B cell (primary cell): Measurements from ENCODE around the gene ZMYND10. TPM values are rescaled to one million over a fixed set of nuclear protein-coding genes. Genes with fewer than 3 reads are reported as not detected.

Source experiments
- ATAC-seq: fragments of 200-7000 bp; cut with Tn5 transposase; one replicate; pipeline ENCODE4 v1.10.0; 2021; ENCODE audit warnings: low read depth, mild to moderate bottlenecking, moderate number of reproducible peaks, moderate library complexity
- CTCF ChIA-PET: fragments of 350-600 bp; sonication (Branson Sonifier 250); formaldehyde crosslinking; loops from one replicate; lab custom pipeline; 2021; ENCODE audit warnings: antibody characterized with exemption, inconsistent platforms; lab: Charles Lee
- POLR2A ChIA-PET: fragments of 350-600 bp; sonication (Branson Sonifier 250); formaldehyde crosslinking; loops from one replicate; lab custom pipeline; 2021; ENCODE audit warnings: antibody characterized with exemption; lab: Charles Lee
- DNase-seq: peaks from one replicate; pipeline ENCODE4 v3.0.0; 2013
- H2AFZ ChIP-seq: 2 replicates; pipeline ENCODE4 v1.6.1; 2012; ENCODE audit warnings: mild to moderate bottlenecking, low read depth, low read length; ENCODE audit not compliant: insufficient read depth, poor library complexity, severe bottlenecking
- H3K27ac ChIP-seq, 2 donors: 1 replicate in 1 of 2; 2 replicates in 1 of 2; pipeline ENCODE4 v1.5.1; 2012 to 2013; ENCODE audit warnings: low read length in 2 of 2, mild to moderate bottlenecking in 2 of 2, moderate library complexity in 1 of 2
- H3K27me3 ChIP-seq, 4 experiments: fragments of 200-600 bp in 1 of 4; sonication (generic) in 1 of 4; replicated peaks in 1 of 4; 1 replicate in 2 of 4; 2 replicates in 2 of 4; pipeline versions ENCODE4 v1.6.1 to v1.7.0; 2013 to 2016; ENCODE audit warnings: low read length in 3 of 4, mild to moderate bottlenecking in 2 of 4, mixed read lengths in 1 of 4, moderate library complexity in 1 of 4; ENCODE audit not compliant: insufficient read depth in 4 of 4, control insufficient read depth in 3 of 4; ENCODE audit errors: control extremely low read depth in 1 of 4
- H3K36me3 ChIP-seq, 2 experiments: replicated peaks in 1 of 2; 1 replicate in 1 of 2; 2 replicates in 1 of 2; pipeline versions ENCODE4 v1.6.1 to v1.7.1; 2013; ENCODE audit warnings: low read length in 1 of 2; ENCODE audit not compliant: insufficient read depth in 2 of 2, control insufficient read depth in 1 of 2; ENCODE audit errors: control extremely low read depth in 1 of 2, extremely low read depth in 1 of 2
- H3K4me1 ChIP-seq, 2 donors: fragments of 200-600 bp in 1 of 2; sonication (generic) in 1 of 2; 1 replicate in 1 of 2; 2 replicates in 1 of 2; pipeline versions ENCODE4 v1.5.1 to v1.6.1; 2013 to 2017; ENCODE audit warnings: low read length in 2 of 2; ENCODE audit not compliant: control insufficient read depth in 2 of 2, insufficient read depth in 2 of 2
- H3K4me2 ChIP-seq: replicated peaks from 2 replicates; pipeline ENCODE3; 2012; ENCODE audit warnings: mild to moderate bottlenecking, low read depth, low read length; ENCODE audit not compliant: poor library complexity, severe bottlenecking
- H3K4me3 ChIP-seq, 5 experiments: fragments of 200-600 bp in 1 of 5; sonication (generic) in 1 of 5; 1 replicate in 3 of 5; 2 replicates in 2 of 5; pipeline versions ENCODE4 v1.5.1 to v1.7.0; 2011 to 2016; ENCODE audit warnings: low read length in 4 of 5, mild to moderate bottlenecking in 4 of 5, low read depth in 2 of 5, control low read depth in 1 of 5, moderate library complexity in 1 of 5; ENCODE audit not compliant: insufficient read depth in 1 of 5; ENCODE audit errors: control extremely low read depth in 1 of 5, extremely low read depth in 1 of 5
- H3K79me2 ChIP-seq: fragments of 200-600 bp; sonication (generic); one replicate; pipeline ENCODE4 v1.6.0; 2016; ENCODE audit warnings: low read length; ENCODE audit not compliant: control insufficient read depth, insufficient read depth
- H3K9ac ChIP-seq: fragments of 200-600 bp; sonication (generic); 2 replicates; pipeline ENCODE4 v1.6.1; 2017; ENCODE audit warnings: mild to moderate bottlenecking, low read length, moderate library complexity
- H3K9me3 ChIP-seq, 3 donors: one replicate each; pipeline versions ENCODE4 v1.6.1 to v1.7.1; 2013; ENCODE audit warnings: low read length in 2 of 3; ENCODE audit not compliant: control insufficient read depth in 2 of 3, insufficient read depth in 1 of 3; ENCODE audit errors: control extremely low read depth in 1 of 3
- H4K20me1 ChIP-seq: 2 replicates; pipeline ENCODE4 v1.6.0; 2012; ENCODE audit warnings: mild to moderate bottlenecking, low read length; ENCODE audit not compliant: insufficient read depth, control insufficient read depth, poor library complexity, severe bottlenecking
- H3K27ac Mint-ChIP-seq: one replicate; pipeline ENCODE4 v1.8.0; 2021; ENCODE audit warnings: mixed read lengths
- H3K27me3 Mint-ChIP-seq: one replicate; pipeline ENCODE4 v1.8.0; 2021; ENCODE audit warnings: mixed read lengths
- H3K4me1 Mint-ChIP-seq: one replicate; pipeline ENCODE4 v1.8.0; 2021; ENCODE audit warnings: mixed read lengths
- H3K4me3 Mint-ChIP-seq: one replicate; pipeline ENCODE4 v1.8.0; 2021; ENCODE audit warnings: mixed read lengths
- H3K9me3 Mint-ChIP-seq: one replicate; pipeline ENCODE4 v1.8.0; 2022; ENCODE audit warnings: mixed read lengths; ENCODE audit not compliant: insufficient read depth
- EZH2 ChIP-seq: IDR thresholded peaks from 2 replicates; pipeline ENCODE4 v1.6.1; 2012; ENCODE audit warnings: borderline replicate concordance, low read depth, mild to moderate bottlenecking, moderate library complexity, low read length; ENCODE audit not compliant: insufficient read depth, poor library complexity, severe bottlenecking
- WGBS: methylation state at CpG from one replicate; pipeline ENCODE4 v1.1.5; 2013; ENCODE audit warnings: missing lambda C conversion rate; ENCODE audit not compliant: insufficient coverage; 5-methylcytosine and 5-hydroxymethylcytosine counted together
- intact Hi-C: fragments of 100-400 bp; cut with micrococcal nuclease; formaldehyde crosslinking; loops from one replicate; pipeline ENCODE4 v1.10.0; 2022
- polyA plus RNA-seq: library from polyadenylated mRNA; depleted of rRNA; stranded (reverse); fragments of >200 nt; gene quantifications from 2 replicates; pipeline ENCODE4 v1.2.3, GENCODE V29; 2012
- total RNA-seq, 2 donors: library from RNA; stranded (reverse); fragments of 120-200 nt in 1 of 2; gene quantifications; 1 replicate in 1 of 2; 2 replicates in 1 of 2; pipeline versions ENCODE4 v1.2.3 to v1.2.4, GENCODE V29; 2013 to 2022
- TF ChIP-seq, protein P1 (sequence below): fragments of 200-600 bp; IDR thresholded peaks from one replicate; pipeline ENCODE4 v1.8.0; 2022; ENCODE audit warnings: antibody characterized with exemption, mild to moderate bottlenecking

The ZMYND10 gene
- total and polyA plus RNA-seq, 2 donors (not counting 1 experiment from before 2014, with no cell fraction given) = 1.8 to 2.4 TPM

DNA sequence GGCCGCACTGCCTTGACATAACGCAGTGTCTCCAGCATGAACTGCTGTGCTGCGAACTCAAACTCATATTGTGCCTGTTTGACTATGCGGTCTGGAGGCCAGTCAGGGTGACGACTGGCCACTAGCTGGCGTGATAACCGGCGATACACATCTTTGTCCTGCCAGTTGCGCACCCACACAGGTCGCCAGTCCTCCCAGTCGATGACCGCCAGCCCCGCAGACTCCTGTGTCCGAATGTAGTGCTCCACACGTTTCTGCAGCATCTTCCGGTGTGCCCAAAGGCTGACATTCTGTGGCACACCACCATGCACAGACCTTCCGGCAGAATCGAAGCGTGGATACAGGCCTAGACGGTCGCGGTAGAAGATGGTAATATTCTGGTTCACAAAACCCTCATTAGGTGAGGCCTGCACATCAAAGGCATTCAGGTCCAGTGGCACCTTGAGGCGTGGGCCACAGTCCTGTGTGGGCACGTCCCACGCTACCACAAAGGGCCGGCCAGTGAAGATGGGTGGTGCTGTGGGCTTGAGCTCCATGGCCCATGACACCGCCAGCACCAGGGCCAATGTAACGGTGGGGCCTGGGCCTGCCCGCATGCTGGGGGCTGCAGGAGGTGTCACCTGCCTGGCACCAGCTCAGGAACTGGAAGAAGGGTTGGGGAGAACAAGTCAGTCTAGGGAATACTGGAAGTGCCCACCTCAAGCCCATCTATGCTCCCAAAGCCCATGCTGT, 25.5 kb downstream of the ZMYND10 start:
- Histone ChIP-seq H3K36me3 (peaks cover 0 to 5% of the 10 kb centered on the region in 2 experiments), H3K4me3 (peak overlapping the region; percentile 65 to 95 (median 80)), H3K9ac (peak overlapping the region; percentile 96), H3K9me3 (peaks cover 0 to 3% (median 0%) of the 10 kb centered on the region in 3 donors), H3K4me1 (peaks cover 25 to 62% of the 10 kb centered on the region in 2 donors), H4K20me1 (no peaks in the 10 kb centered on the region), H3K79me2 (no peaks in the 10 kb centered on the region), H3K4me2 (peak overlapping the region; percentile 95), H3K27me3 (no peaks in the 10 kb centered on the region), H2AFZ (peak overlapping the region; percentile 99), H3K27ac (no peak overlapping the region)
- Mint-ChIP-seq H3K27me3 (no peaks in the 10 kb centered on the region), H3K4me1 (peaks cover 53% of the 10 kb centered on the region), H3K4me3 (peak overlapping the region; percentile 98), H3K9me3 (no peaks in the 10 kb centered on the region), H3K27ac (peak overlapping the region; percentile 92)
- TF ChIP-seq, protein P1, sequence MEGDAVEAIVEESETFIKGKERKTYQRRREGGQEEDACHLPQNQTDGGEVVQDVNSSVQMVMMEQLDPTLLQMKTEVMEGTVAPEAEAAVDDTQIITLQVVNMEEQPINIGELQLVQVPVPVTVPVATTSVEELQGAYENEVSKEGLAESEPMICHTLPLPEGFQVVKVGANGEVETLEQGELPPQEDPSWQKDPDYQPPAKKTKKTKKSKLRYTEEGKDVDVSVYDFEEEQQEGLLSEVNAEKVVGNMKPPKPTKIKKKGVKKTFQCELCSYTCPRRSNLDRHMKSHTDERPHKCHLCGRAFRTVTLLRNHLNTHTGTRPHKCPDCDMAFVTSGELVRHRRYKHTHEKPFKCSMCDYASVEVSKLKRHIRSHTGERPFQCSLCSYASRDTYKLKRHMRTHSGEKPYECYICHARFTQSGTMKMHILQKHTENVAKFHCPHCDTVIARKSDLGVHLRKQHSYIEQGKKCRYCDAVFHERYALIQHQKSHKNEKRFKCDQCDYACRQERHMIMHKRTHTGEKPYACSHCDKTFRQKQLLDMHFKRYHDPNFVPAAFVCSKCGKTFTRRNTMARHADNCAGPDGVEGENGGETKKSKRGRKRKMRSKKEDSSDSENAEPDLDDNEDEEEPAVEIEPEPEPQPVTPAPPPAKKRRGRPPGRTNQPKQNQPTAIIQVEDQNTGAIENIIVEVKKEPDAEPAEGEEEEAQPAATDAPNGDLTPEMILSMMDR = no peak
- no peak for TF ChIP-seq EZH2
- CTCF ChIA-PET = interaction anchor here (0.7 to 0.8 kb wide), 2 partner anchors 16 to 21 kb away, joined by 3 read pairs; partner anchors contain the start of genes HYAL3 and NAA80
- no peak for ATAC-seq
- POLR2A ChIA-PET = interaction anchor here (0.6 to 1.5 kb wide), 2 partner anchors 28 to 1737 kb away, joined by 3 to 4 read pairs; partner anchors contain the start of gene IFRD2
- intact Hi-C loops = loop anchor here (2.0 to 5.0 kb wide), 3 partner anchors 17 to 125 kb away; partner anchors contain the start of gene GNAI2
- WGBS = 98% methylated on average over 28 of the region's 29 CpGs
- no peak for DNase-seq
